HG02943 (cell line): ENCODE data around the gene HECW1.
A peak's percentile ranks its signal among the peaks of the same experiment; 100 is the strongest.
"Not testable (repeated sequence)": the region's sequence is repeated elsewhere in the genome, so short reads cannot be mapped to it uniquely, and the experiment has no call there.

Experiments used
- ATAC-seq: cut with Tn5 transposase; IDR thresholded peaks from one replicate; pipeline ENCODE4 v1.9.1; 2021; ENCODE audit warnings: mild to moderate bottlenecking, low read depth, moderate library complexity; ENCODE audit not compliant: unreplicated experiment

HECW1 gene

GRCh38 chr7:43112459-43112940 lies at the start of gene HECW1:
Gene HECW1, plus strand, starts transcription at chr7:43112647. Its CDS starts 131,259 bp downstream, at chr7:43243906.
- no peak for ATAC-seq

DNA sequence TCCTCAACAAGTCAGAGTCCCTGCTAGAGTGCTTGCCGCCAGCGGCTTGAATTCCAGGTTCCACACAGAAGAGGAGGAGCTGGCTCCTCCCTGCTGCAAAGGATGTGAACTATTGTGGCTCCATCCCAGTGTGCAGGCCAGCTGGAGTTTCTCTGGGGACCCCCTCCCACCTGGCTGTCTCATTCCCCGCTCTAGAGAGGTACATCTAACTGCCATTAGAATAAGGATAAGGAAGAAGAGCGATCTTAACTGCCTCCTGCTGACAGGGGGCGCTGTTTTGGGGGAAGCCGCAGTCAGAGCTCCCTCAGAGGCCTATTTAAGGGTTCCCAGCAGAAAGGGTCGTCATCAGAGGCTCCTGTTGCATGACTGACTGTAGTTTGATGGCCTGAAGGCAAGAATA lies 40.8 kb upstream of the HECW1 start:
- ATAC-seq = no peak

DNA sequence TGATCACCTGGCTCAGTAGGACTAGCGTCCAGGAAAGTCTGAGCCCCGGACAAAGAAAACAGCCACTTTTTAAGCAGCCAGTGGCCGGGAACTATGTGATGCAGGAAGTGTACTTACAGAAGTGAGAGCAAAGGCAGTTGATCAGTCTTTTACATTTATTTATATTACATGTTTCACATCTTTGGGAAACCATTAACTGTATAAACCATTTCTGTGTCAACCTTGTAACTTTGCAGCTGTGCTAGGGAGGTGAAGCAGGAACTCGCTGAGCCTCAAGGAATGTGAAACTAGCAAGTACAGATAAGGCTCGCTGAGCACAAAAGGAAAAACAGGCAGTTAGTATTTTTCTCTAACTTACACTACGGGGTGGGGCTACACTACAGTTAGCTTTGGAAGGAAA lies 39.9 kb upstream of the HECW1 start:
- ATAC-seq = peak; percentile 70

GRCh38 chr7:43073811-43074210 lies 38.6 kb upstream of the HECW1 start:
- not testable (repeated sequence) for ATAC-seq

GRCh38 chr7:43076189-43076605 lies 36.2 kb upstream of the HECW1 start:
- no peak for ATAC-seq

DNA sequence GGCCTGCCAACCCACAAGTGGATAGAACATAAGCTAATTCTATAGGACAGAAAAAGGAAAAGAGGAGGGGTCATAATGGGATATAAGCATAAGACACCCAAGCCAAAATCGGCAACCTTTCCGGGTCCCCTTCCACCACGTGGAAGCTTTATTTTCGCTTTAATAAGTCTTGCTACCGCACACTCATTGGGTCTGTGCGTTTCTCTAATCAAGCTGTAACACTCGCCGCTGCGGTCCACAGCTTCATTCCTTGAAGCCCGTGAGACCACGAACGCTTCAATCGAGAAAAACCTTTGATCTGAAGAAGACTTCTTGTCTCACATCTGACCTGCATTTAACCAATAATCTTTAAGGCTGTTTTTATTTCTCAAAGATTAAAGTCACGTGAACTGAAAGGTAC lies 35.8 kb upstream of the HECW1 start:
- ATAC-seq = no peak

DNA sequence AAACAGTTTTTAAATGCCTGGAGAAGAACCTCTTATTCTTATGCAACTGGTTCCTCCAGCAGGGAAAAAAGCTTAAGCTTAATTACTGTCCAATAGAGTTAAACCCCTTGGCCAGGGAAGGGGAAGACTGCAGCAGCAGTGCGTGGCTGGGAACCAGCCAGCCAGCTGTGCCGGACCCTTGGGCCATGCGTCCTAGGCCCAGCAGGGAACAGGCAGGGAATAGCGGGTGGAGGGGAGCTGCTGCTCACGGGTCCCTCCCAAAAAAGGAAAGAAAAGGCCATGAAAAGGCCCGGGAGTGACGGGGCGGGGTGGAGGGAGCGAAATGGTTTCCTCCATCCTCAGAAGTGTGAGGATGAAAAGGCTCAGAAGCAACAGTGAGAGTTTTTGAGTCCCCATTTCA lies 35.2 kb upstream of the HECW1 start:
- no peak for ATAC-seq

DNA sequence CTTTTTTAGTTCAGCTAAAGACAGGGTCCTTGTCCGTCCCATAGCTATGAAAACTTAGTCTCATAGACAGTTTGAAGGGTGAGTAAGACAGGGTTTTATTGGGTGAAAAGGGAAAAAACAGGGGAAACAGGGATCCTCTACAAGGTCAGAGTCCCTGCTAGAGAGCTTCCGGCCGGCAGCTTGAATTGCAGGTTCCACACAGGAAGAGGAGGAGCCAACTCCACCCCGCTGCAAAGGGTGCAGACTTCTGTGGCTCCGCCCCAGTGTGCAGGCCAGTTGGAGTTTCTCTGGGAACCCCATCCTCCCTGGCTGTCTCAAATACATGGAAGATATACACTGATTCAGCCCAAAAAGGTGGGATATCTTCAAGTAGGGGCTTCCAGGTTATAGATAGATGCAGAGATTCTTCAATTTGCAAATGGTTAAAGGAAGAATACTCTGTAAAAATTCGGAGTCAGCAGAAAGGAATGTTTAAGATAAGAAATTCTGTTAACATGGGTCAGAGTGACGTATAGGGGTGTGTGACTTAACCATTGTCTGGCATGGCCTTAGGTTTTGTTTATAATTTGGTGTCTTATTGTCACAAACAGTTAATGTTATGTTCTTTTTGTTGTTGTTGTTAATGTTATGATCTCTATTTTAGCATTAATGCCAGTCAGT lies 34.6 kb upstream of the HECW1 start:
- ATAC-seq = no peak

GRCh38 chr7:43078794-43079193 lies 33.7 kb upstream of the HECW1 start:
- ATAC-seq = no peak

DNA sequence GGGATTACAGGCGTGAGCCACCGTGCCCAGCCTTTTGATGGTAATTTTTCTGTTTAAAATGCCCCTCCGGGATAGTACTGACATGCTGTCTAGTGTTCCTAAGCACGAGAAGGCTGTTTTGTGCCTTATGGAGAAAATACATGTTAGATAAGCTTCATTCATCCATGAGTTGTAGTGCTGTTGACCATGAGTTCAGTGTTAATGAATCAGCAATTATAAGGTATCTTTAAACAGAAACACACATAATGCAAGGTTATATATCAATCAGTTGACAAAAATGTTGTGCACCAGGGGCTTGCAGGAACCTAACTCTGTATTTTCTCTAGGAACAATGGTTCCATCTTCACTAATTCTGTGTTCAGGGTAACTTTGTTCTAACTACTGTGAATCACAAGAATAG lies 30.8 kb upstream of the HECW1 start:
- ATAC-seq = no peak

DNA sequence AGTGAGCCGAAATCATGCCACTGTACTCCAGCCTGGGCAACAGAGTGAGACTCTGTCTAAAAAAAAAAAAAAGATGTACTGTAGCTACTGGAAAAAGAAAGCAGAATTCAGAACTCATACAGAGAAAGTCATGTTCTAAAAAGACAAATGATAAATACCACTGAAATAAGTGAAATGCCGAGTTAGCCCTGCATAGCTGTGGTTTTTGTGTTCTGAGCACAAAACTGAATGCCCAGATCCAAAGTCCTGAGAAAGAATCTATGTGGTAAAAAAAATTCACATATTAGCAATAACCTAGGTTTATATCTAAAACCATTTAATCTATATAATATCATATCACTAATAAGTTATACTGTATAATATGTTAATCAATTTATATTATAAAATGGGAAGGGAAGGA lies 29.3 kb upstream of the HECW1 start:
- ATAC-seq = no peak

DNA sequence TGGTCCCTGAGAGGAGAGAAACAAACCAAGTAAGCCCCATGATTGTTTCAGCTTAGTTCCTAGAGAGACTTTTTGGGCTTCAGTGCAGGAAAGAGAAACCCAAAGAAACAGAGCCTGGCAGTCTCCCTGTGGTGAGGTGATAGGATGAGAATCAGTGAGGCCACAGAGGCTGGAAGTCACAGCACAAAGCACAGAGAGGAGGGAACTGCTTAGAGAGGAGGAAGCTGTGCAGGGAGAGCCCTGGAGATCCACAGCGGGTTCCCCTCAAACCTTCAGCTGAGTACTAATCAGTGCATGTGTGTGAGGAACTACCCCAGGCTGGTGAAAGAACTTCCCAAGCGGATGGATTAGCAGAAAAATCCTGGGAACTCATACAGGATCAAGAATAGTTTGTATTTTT lies 27.4 kb upstream of the HECW1 start:
- ATAC-seq = no peak

GRCh38 chr7:43085992-43086391 lies 26.5 kb upstream of the HECW1 start:
- no peak for ATAC-seq

GRCh38 chr7:43092819-43093218 lies 19.6 kb upstream of the HECW1 start:
- ATAC-seq = no peak

DNA sequence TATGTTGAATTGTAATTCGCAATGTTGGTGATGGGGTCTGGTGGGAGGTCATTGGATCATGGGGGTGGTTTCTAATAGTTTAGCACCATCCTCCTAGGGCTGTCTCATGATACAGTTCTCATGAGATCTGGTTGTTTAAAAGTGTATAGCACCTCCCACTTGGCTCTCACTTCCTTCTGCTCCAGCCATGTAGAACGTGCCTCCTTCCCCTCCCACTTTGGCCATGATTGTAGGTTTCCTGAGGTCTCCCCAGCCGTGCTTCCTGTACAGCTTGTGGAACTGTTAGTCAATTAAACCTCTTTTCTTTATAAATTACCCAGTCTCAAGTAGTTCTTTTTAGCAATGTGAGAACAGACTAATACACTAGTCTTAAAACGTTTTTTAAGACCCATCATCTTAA lies 15.6 kb upstream of the HECW1 start:
- ATAC-seq = no peak

GRCh38 chr7:43099750-43100149 lies 12.7 kb upstream of the HECW1 start:
- no peak for ATAC-seq

- ATAC-seq = no peak
These were observed 7.5 kb upstream of the HECW1 start for GRCh38 chr7:43104874-43105520.

- ATAC-seq = no peak
These were observed 6.8 kb upstream of the HECW1 start for GRCh38 chr7:43105521-43106120.

- peak; percentile 77 for ATAC-seq
These were observed 4.0 kb upstream of the HECW1 start for GRCh38 chr7:43108255-43109011.

GRCh38 chr7:43110791-43111535 lies 1.5 kb upstream of the HECW1 start:
- no peak for ATAC-seq
